H1 (cell line): ENCODE data around the gene MAS1L. TPM values are rescaled to one million over a fixed set of nuclear protein-coding genes. Genes with fewer than 3 reads are reported as not detected.

ENCODE experiments used
- polyA plus RNA-seq, 7 experiments: library from polyadenylated mRNA; depleted of rRNA in 3 of 7; stranded (reverse) in 5 of 7; unstranded in 2 of 7; fragments of >200 nt in 5 of 7; fragments of 200-250 nt in 2 of 7; gene quantifications; 1 replicate in 5 of 7; 2 replicates in 1 of 7; 4 replicates in 1 of 7; pipeline versions ENCODE4 v1.2.1 to v1.2.3, GENCODE V29; 2011 to 2013; ENCODE audit warnings: missing spikeins in 2 of 7, mixed read lengths in 2 of 7
- total RNA-seq: library from RNA; stranded (reverse); fragmentation: NEBNext Ultra II Directional; extraction: Animal tissue kit (Norgen Biotek cat#: 25700); gene quantifications from 2 replicates; pipeline ENCODE4 v1.2.1, GENCODE V29; 2021
- TF ChIP-seq, protein P1 (sequence below): IDR thresholded peaks from 2 replicates; pipeline ENCODE4 v1.6.1; 2011; ENCODE audit warnings: low read depth, mild to moderate bottlenecking, low read length; ENCODE audit not compliant: insufficient read depth

MAS1L gene
- total and polyA plus RNA-seq, 2 of the 8 experiments (the other 6 are each of a cell fraction or from before 2014, with no cell fraction given): not detected

DNA sequence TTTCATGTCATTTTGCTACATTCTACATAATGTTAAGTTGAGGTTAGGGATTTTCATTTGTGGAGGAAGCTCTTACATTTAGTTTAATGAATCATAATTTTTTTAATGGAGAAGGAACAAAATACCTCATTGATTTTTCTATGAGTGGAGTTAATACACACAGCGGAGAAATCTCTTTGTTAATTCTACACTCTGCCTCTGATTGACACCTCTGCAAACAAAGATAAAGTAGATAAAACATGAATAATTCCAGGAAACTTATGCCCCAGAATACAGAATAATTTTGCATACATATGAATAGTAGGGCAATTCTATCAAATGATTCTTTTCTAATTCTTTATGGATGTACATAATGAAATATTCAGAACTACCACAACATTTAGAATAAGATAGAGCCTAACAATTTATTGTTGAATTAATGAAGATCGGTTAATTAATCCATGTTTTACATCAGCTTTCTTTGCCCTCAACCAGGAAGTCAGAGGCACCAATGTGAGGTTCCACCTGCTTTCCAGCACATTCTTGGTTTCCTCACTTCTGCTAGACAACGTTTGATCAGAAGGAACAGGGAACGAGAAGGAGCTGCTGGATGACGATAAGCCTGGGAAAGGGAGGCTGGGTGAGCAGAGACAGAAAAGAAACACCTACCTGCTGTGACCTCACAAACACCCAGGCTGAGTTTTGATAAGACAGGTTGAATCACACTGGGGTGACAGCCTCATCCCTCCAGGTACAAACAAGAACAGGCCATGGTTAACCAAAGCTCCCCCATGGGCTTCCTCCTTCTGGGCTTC is 26.5 kb downstream of the MAS1L start (continued):
- TF ChIP-seq, protein P1, sequence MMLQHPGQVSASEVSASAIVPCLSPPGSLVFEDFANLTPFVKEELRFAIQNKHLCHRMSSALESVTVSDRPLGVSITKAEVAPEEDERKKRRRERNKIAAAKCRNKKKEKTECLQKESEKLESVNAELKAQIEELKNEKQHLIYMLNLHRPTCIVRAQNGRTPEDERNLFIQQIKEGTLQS: no peak
